GM23248 (cell line): ENCODE results near the gene CHN2. TPM values are rescaled to one million over a fixed set of nuclear protein-coding genes. Genes with fewer than 3 reads are reported as not detected.

Experiments used
- DNase-seq: peaks from one replicate; pipeline ENCODE4 v3.0.0-alpha.2; 2015
- H2AFZ ChIP-seq: fragments of 200-600 bp; sonication (generic); 2 replicates; pipeline ENCODE4 v1.6.1; 2016; ENCODE audit warnings: antibody characterized with exemption
- H3F3A ChIP-seq: fragments of 200-600 bp; sonication (generic); 2 replicates; pipeline ENCODE4 v1.6.1; 2016; ENCODE audit warnings: mild to moderate bottlenecking, antibody characterized with exemption, mixed run types; ENCODE audit not compliant: insufficient read depth
- H3K27ac ChIP-seq: fragments of 200-600 bp; sonication (generic); 2 replicates; pipeline ENCODE4 v1.5.1; 2016; ENCODE audit warnings: mild to moderate bottlenecking
- H3K27me3 ChIP-seq: fragments of 200-600 bp; sonication (generic); replicated peaks from 2 replicates; pipeline ENCODE4 v1.6.1; 2016; ENCODE audit warnings: mild to moderate bottlenecking; ENCODE audit not compliant: insufficient read depth
- H3K36me3 ChIP-seq: fragments of 200-600 bp; sonication (generic); 2 replicates; pipeline ENCODE4 v1.6.1; 2016; ENCODE audit warnings: low read depth, mild to moderate bottlenecking
- H3K4me1 ChIP-seq: fragments of 200-600 bp; sonication (generic); 2 replicates; pipeline ENCODE4 v1.6.1; 2016; ENCODE audit warnings: mild to moderate bottlenecking; ENCODE audit not compliant: insufficient read depth
- H3K4me2 ChIP-seq: fragments of 200-600 bp; sonication (generic); one replicate; pipeline ENCODE4 v1.6.1; 2016; ENCODE audit warnings: mild to moderate bottlenecking; ENCODE audit not compliant: unreplicated experiment
- H3K4me3 ChIP-seq: fragments of 200-600 bp; sonication (generic); 2 replicates; pipeline ENCODE4 v1.5.1; 2016; ENCODE audit warnings: mild to moderate bottlenecking
- H3K79me2 ChIP-seq: fragments of 200-600 bp; sonication (generic); 2 replicates; pipeline ENCODE4 v1.6.1; 2016; ENCODE audit warnings: mild to moderate bottlenecking; ENCODE audit not compliant: insufficient read depth
- H3K9ac ChIP-seq: fragments of 200-600 bp; sonication (generic); 2 replicates; pipeline ENCODE4 v1.6.1; 2016; ENCODE audit warnings: mild to moderate bottlenecking
- H3K9me2 ChIP-seq: fragments of 200-600 bp; sonication (generic); 2 replicates; pipeline ENCODE4 v1.6.1; 2016; ENCODE audit warnings: mixed run types, mild to moderate bottlenecking, moderate library complexity; ENCODE audit not compliant: insufficient read depth
- H3K9me3 ChIP-seq: fragments of 200-600 bp; sonication (generic); one replicate; pipeline ENCODE4 v1.6.1; 2017; ENCODE audit warnings: low read depth
- H4K20me1 ChIP-seq: fragments of 200-600 bp; sonication (generic); 2 replicates; pipeline ENCODE4 v1.6.0; 2016; ENCODE audit not compliant: insufficient read depth
- EZH2 ChIP-seq: fragments of 200-600 bp; sonication (generic); IDR thresholded peaks from 2 replicates; pipeline ENCODE4 v1.6.1; 2018; ENCODE audit warnings: antibody characterized with exemption, mild to moderate bottlenecking; ENCODE audit not compliant: insufficient read depth, poor library complexity, severe bottlenecking
- EZH2phosphoT487 ChIP-seq: fragments of 200-600 bp; sonication (generic); IDR thresholded peaks from 2 replicates; pipeline ENCODE4 v1.6.1; 2018; ENCODE audit warnings: antibody characterized with exemption, moderate library complexity, mild to moderate bottlenecking, low read depth; ENCODE audit not compliant: insufficient read depth
- WGBS, 2 experiments: methylation state at CpG; one replicate each; pipeline ENCODE4 v1.1.6; 2015 to 2017; ENCODE audit warnings: low lambda C conversion rate in 2 of 2, low coverage in 1 of 2; ENCODE audit errors: missing lambda C conversion rate in 2 of 2; 5-methylcytosine and 5-hydroxymethylcytosine counted together
- in situ Hi-C: fragments of 300-500 bp; cut with MboI; formaldehyde crosslinking; loops from 2 replicates; pipeline ENCODE4 v1.15.0; 2020
- polyA plus RNA-seq: library from polyadenylated mRNA; unstranded; fragments of >200 nt; fragmentation: Nextera tagmentation; extraction: Ambion mirVana; gene quantifications from 2 replicates; pipeline ENCODE4 v1.2.1, GENCODE V29; 2016
- total RNA-seq: library from RNA; depleted of rRNA; stranded (reverse); fragments of >200 nt; shearing (Covaris generic); gene quantifications from 2 replicates; pipeline ENCODE4 v1.2.3, GENCODE V29; 2014

Gene CHN2
- total and polyA plus RNA-seq, 2 experiments from 2014 or later: 1.5 to 2.3 TPM

DNA sequence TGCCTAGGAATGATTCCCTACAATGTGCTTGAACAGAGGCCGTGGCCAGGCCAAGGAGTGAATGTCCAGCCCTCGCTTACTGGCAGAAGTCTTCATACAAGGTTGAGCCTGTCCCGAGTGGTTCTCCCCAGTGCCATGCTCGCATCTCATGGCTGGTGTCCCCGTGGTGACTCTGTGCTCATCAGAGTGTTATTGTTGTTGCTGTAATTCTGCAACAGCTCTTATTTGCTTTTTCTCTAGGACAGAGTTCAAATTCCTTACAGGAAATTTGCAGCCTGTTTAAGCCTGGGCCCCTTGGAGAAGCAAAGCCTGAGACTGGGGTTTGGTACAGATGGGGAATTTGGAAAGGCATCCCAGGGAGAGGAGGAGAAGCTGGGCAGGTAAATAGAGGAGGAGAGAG is 211.3 kb downstream of the CHN2 start:
- H3K27me3 ChIP-seq: peaks cover 23% of the 10 kb centered on the region; the same call in 1 of the 2 replicates
- H3K27ac ChIP-seq: no peak overlapping the region
- in situ Hi-C loops: loop anchor here (10.0 kb wide), 2 partner anchors 281 to 481 kb away; no protein-coding TSS in a partner anchor
- H3K9me2 ChIP-seq: no peaks in the 10 kb centered on the region
- H3K9me3 ChIP-seq: no peaks in the 10 kb centered on the region
- no peak for TF ChIP-seq EZH2phosphoT487
- no peak for TF ChIP-seq EZH2
- no peaks in the 10 kb centered on the region for H3F3A ChIP-seq
- H3K36me3 ChIP-seq: no peaks in the 10 kb centered on the region
- H3K9ac ChIP-seq: no peak overlapping the region
- H4K20me1 ChIP-seq: no peaks in the 10 kb centered on the region
- 82 to 86% methylated on average over 5 of the region's 5 CpGs for WGBS, 2 experiments
- no peak overlapping the region for H3K4me3 ChIP-seq
- H3K4me2 ChIP-seq: no peak overlapping the region
- H3K79me2 ChIP-seq: no peaks in the 10 kb centered on the region
- H3K4me1 ChIP-seq: 0 out of 2 replicates have a peak, but pooled peaks cover 2% of the 10 kb centered on the region
- H2AFZ ChIP-seq: no peak overlapping the region
- DNase-seq: no peak

DNA sequence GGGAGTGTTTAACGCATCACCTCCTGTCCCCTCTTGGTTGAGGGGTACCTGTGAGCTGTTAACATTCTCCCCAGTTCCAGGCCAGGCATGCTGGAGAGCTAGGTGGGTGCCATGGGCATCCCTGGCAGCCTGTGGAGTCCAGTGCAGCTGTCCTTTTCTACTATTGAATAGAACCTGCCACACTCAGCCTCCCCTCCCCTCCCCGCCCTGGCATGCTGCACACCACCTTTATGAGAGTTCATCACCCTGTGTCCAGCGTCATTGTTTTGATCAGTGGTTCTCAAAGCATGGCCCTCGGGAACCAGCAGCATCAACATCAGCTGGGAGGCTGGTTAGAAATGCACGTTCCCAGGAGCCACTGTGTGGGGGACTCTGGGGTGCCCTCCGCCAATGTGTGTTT is 211.8 kb downstream of the CHN2 start:
- Histone ChIP-seq H3K9ac (no peak overlapping the region), H3K9me2 (no peaks in the 10 kb centered on the region), H3K4me1 (0 out of 2 replicates have a peak, but pooled peaks cover 2% of the 10 kb centered on the region), H3K79me2 (no peaks in the 10 kb centered on the region), H3K9me3 (no peaks in the 10 kb centered on the region), H3F3A (no peaks in the 10 kb centered on the region), H2AFZ (no peak overlapping the region), H3K27me3 (peaks cover 23% of the 10 kb centered on the region; the same call in 1 of the 2 replicates), H3K4me2 (no peak overlapping the region), H4K20me1 (no peaks in the 10 kb centered on the region), H3K36me3 (no peaks in the 10 kb centered on the region), H3K27ac (no peak overlapping the region), H3K4me3 (no peak overlapping the region)
- TF ChIP-seq EZH2: no peak
- in situ Hi-C loops: loop anchor here (10.0 kb wide), 2 partner anchors 282 to 482 kb away; no protein-coding TSS in a partner anchor
- 74 to 77% methylated on average over 6 of the region's 6 CpGs for WGBS, 2 experiments
- DNase-seq: no peak

DNA sequence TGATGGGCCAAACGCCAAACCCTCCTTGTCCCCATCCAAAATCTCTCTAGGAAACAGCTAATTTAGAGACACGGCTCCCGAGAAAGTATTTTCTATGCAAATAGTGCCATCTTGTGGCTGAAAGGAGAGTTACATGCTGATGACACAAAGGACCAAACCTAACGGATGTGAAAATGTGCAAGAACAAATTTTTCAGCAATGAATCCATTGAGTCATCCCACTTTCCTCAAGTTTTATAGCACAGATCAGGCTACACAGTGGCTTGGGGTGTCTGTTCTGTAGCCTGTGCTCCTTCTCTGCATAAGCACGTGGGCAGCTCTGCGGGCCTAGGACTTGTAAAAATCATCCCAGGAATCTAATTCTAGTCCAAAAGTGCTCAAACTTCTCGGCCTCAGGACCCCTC is 214.3 kb downstream of the CHN2 start:
- 8 to 12% methylated on average over 7 of the region's 7 CpGs for WGBS, 2 experiments
- H2AFZ ChIP-seq: no peak overlapping the region
- no peak overlapping the region for H3K27ac ChIP-seq
- H3K27me3 ChIP-seq: peaks cover 15% of the 10 kb centered on the region; the same call in 1 of the 2 replicates
- H3K79me2 ChIP-seq: no peaks in the 10 kb centered on the region
- 0 out of 2 replicates have a peak, but pooled peaks cover 2% of the 10 kb centered on the region for H3K4me1 ChIP-seq
- no peak overlapping the region for H3K4me3 ChIP-seq
- DNase-seq: peak; percentile 89
- no peaks in the 10 kb centered on the region for H3K36me3 ChIP-seq
- H3K9me3 ChIP-seq: no peaks in the 10 kb centered on the region
- in situ Hi-C loops: loop anchor here (10.0 kb wide), 2 partner anchors 284 to 484 kb away; no protein-coding TSS in a partner anchor
- no peaks in the 10 kb centered on the region for H3F3A ChIP-seq
- no peak for TF ChIP-seq EZH2phosphoT487
- TF ChIP-seq EZH2: no peak
- no peak overlapping the region for H3K4me2 ChIP-seq
- H4K20me1 ChIP-seq: no peaks in the 10 kb centered on the region
- no peak overlapping the region for H3K9ac ChIP-seq
- H3K9me2 ChIP-seq: no peaks in the 10 kb centered on the region

DNA sequence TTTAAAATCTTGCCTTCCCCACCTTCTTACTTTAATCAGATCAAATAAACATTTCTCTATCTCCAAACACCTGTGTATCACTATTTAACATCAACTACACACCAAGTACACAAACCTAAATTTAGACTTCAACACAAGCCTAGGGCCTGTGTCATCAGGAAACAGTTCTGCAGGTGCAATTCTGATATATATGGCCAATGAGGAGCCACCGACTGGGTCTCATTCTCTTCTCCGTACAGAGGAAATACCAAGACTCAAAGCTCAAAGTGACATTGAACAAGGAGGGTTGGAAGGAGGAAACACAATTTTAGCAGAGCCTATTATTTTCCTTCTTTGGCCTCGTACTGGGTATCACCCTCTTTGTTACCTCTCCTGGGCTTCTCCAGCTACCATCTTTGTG is 216.4 kb downstream of the CHN2 start:
- H3K9ac ChIP-seq: no peak overlapping the region
- no peak overlapping the region for H3K4me3 ChIP-seq
- no peaks in the 10 kb centered on the region for H3K9me2 ChIP-seq
- no peak overlapping the region for H3K27ac ChIP-seq
- 91 to 93% methylated on average over 3 of the region's 3 CpGs for WGBS, 2 experiments
- H4K20me1 ChIP-seq: no peaks in the 10 kb centered on the region
- in situ Hi-C loops: no loop called here
- H3F3A ChIP-seq: no peaks in the 10 kb centered on the region
- TF ChIP-seq EZH2phosphoT487: no peak
- no peak for TF ChIP-seq EZH2
- no peak overlapping the region for H3K4me2 ChIP-seq
- 0 out of 2 replicates have a peak, but pooled peaks cover 2% of the 10 kb centered on the region for H3K4me1 ChIP-seq
- DNase-seq: no peak
- peaks cover 5% of the 10 kb centered on the region; the same call in 1 of the 2 replicates for H3K27me3 ChIP-seq
- no peaks in the 10 kb centered on the region for H3K36me3 ChIP-seq
- H2AFZ ChIP-seq: no peak overlapping the region
- H3K9me3 ChIP-seq: no peaks in the 10 kb centered on the region
- no peaks in the 10 kb centered on the region for H3K79me2 ChIP-seq
